22Rv1 (cell line): ENCODE results near the gene GRM8.

Source experiments
- H3K27ac ChIP-seq: fragments of 450-650 bp; 2 replicates; pipeline ENCODE4 v1.5.1; 2017
- ZFX ChIP-seq: fragments of 450-650 bp; IDR thresholded peaks from 2 replicates; pipeline ENCODE4 v1.6.1; 2017; ENCODE audit warnings: antibody characterized with exemption, borderline replicate concordance
- TF ChIP-seq, protein P1 (sequence below): fragments of 450-650 bp; IDR thresholded peaks from 2 replicates; pipeline ENCODE4 v1.5.1; 2017; ENCODE audit warnings: mild to moderate bottlenecking

The GRM8 gene

DNA sequence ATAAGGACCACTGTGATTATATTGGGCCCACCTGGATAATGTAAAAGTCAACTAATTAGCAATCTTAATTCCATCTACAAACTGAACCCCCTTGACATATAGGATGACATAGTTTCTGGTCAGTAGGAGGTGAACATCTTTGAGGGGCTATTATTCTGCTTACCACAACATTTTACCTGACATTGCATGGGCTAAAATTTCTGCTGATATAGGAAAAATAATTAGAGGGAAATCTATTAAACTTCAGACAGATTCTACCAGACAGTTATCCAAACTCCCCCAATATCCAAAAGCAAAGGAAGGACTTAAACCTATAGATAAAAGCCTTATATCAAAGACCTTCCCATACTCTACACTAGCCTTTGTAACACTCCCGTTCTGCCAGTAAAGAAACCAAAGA is 443.6 kb downstream of the GRM8 start:
- H3K27ac ChIP-seq, result no peak overlapping the region
- no peak for TF ChIP-seq ZFX
- TF ChIP-seq, protein P1, sequence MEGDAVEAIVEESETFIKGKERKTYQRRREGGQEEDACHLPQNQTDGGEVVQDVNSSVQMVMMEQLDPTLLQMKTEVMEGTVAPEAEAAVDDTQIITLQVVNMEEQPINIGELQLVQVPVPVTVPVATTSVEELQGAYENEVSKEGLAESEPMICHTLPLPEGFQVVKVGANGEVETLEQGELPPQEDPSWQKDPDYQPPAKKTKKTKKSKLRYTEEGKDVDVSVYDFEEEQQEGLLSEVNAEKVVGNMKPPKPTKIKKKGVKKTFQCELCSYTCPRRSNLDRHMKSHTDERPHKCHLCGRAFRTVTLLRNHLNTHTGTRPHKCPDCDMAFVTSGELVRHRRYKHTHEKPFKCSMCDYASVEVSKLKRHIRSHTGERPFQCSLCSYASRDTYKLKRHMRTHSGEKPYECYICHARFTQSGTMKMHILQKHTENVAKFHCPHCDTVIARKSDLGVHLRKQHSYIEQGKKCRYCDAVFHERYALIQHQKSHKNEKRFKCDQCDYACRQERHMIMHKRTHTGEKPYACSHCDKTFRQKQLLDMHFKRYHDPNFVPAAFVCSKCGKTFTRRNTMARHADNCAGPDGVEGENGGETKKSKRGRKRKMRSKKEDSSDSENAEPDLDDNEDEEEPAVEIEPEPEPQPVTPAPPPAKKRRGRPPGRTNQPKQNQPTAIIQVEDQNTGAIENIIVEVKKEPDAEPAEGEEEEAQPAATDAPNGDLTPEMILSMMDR, result no peak

DNA sequence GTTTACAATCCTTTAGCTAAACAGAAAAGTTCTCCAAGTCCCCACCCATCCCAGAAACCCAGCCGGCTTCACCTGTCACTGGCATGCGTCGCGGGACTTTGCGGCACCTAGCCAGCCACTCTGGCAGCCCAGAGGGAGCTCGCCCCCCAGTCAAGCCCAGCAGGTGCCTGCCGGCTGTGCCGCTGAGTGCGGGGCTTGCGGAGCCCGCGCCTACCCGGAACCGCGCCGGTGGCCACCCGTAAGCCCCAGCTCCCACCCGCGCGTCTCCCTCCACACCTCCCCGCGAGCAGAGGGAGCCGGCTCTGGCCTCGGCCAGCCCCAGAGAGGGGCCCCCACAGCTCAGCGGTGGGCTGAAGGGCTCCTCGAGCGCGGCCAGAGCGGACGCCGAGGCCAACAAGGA is 446.1 kb downstream of the GRM8 start:
- H3K27ac ChIP-seq, result no peak overlapping the region
- no peak for TF ChIP-seq ZFX
- TF ChIP-seq, protein P1, result no peak

DNA sequence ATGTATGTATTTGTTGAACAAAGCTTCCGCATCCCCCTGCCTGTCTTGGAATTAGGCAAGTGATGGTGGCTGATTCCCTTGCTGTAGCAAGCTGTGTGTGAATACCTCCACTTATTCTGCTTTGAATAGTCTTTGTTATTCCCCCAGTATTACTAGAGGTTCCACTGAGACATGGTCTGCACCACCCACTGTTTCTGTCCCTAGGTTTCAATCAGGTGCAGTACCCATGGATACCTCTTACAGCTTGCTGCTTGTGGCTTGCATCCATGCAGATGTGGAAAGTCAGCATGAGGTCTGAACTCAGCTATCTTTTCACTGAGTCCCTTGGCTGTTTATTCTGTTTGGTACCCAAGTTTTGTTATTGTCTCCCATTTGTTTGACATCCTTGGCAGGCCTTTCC is 447.4 kb downstream of the GRM8 start:
- H3K27ac ChIP-seq, result no peak overlapping the region
- no peak for TF ChIP-seq ZFX

DNA sequence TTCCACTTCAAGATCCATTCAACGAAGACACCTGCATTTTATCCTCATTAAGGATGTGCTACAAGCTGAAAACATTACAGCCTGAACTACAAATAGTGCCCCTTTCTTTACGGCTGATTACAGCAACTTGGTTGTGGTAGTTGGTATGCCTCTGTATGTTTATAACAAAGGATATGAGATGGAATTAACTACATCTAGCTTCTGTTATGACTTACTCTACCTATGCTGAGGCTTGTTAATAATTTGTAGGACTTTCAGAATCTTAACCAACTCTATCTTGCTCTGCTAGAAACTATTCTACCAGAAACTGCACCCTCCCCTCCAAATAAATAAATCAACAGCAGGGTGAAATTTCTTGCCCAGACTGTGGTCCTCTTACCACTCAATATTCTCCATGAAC is 448.1 kb downstream of the GRM8 start:
- no peak overlapping the region for H3K27ac ChIP-seq

DNA sequence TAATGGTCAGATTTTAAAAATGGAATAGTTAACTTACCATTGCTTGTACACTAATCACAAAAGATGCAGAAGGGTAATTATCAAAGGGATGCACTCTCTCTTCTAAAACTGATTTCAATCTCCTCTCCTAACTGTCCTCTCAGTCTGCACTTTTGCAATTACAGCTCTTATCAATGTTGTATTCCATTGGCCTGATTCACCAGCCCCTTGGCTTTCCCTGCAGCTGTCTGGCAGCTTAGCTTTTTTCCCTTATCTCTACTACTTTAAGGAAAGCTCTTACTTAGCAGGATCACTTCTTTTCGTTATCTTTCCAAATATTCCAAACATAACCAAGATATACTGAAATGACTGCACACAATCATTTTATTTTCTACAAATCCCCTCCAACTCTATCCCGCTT is 448.8 kb downstream of the GRM8 start:
- no peak for TF ChIP-seq ZFX
- TF ChIP-seq, protein P1, result no peak

More for the DNA sequence above, 448.1 kb downstream of the GRM8 start:
- TF ChIP-seq, protein P1, result no peak
- TF ChIP-seq ZFX, result no peak

DNA sequence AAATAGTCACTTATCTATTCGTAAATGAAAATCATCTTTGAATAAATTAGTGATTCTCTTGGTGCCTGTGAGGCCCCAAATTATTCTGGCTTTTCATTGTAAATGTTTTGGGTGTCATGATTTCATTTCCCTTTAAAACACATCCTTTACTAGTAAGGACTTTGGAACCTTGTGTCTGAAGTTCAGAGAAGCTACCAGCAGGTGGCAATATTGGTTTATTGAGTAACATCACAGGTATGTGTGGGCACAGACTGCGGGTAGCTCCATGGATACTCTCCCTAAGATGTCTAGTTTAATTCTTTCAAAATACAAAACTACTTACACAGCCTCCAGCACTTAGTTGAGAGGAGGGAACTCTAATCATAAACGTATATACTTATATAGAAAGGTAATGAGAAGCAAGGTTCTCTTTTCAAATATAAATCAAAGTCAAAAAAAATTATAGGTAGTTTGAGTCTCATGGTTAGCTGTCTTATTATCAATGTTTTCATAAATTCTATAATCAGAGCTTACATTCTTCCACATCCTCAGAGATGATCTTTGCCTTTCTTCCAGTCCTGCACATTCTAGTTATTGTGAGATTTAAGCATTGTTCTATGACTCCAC is 449.6 kb downstream of the GRM8 start:
- 0 out of 2 replicates have a peak overlapping the region, but pooled peaks have one; percentile 7 for H3K27ac ChIP-seq
- TF ChIP-seq ZFX, result no peak
- TF ChIP-seq, protein P1, result peak; percentile 90

More for the DNA sequence above, 448.8 kb downstream of the GRM8 start:
- H3K27ac ChIP-seq, result no peak overlapping the region

DNA sequence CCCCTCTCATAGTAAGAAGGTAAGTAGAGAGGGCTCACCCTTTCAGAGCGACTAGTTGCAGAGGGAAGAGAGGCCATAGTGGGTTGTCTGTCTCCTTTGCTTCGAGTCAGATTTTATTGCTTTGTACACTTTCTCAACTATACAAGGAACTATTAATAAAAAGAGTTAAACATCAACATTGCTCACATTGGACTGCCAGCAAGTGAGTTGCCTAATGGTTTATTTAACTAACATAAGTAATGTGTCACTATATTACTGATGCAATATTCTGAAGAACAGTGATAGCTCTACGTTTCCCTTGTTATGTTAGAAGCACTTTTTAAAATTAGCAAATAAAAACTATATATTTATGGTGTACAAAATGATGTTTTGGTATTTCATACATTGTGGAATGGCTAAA is 451.0 kb downstream of the GRM8 start:
- TF ChIP-seq, protein P1, result no peak
- no peak for TF ChIP-seq ZFX
- peak overlapping the region; percentile 7; the same call in 1 of the 2 replicates for H3K27ac ChIP-seq

DNA sequence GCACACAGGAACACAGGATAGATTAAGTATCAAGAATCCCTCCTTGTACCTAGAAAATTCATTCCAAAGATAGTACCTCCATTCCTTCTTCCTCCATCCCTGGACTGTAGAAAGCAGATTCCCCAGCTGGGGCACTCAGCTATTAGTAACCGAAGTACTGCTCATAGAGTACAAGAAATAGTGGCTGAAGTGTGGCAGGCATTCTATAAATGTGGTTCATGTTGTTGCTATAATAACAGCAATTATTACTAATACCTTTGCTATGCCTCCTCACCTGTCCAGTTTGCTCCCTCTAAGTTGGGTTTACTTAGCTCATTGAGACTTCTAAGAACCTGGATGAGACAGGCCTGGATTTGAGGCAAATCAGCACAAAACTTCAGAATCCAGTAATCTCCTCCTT is 453.2 kb downstream of the GRM8 start:
- TF ChIP-seq ZFX, result no peak
- H3K27ac ChIP-seq, result no peak overlapping the region
